Stimulated activated CD8-positive, alpha-beta memory T cell treated with anti-CD3 and anti-CD28 coated beads, Interleukin-4, amount 100 ng/mL, for 4 hours (primary cell): ENCODE measurements around the gene FN1.
"Not testable (repeated sequence)": the region's sequence is repeated elsewhere in the genome, so short reads cannot be mapped to it uniquely, and the experiment has no call there.

Source experiments
- DNase-seq, 2 donors: peaks; one replicate each; pipeline ENCODE4 v3.0.0-alpha.2; 2020; ENCODE audit warnings: low read depth in 2 of 2, low spot score in 1 of 2

Gene FN1

DNA sequence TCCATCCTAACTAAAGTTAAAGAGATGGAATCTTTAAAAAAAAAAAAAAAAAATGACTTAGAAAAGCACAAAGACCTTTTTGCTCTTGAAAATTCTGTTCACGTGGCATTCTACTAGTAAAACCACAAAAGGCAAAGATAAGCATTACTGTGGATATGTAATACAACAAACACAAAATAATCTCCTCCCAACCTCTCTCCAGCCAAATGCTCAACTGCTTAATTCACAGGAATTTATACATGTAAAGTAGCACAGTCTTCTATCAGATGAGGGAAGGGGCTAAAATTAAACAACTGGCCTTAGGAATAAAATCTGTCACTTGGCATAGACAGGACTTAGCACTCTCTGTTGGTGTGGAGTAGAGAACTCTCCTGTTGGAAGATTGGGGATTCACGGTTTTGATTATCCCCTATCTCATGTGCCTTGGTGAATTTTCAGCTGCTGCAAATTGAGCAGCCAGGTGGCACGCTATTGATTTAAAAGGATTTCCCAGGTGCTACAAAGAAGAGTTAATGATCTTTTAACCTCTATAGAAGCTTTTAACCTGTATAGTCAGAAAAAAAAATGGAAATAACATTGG is 66.6 kb downstream of the FN1 start:
- DNase-seq, result no peak

DNA sequence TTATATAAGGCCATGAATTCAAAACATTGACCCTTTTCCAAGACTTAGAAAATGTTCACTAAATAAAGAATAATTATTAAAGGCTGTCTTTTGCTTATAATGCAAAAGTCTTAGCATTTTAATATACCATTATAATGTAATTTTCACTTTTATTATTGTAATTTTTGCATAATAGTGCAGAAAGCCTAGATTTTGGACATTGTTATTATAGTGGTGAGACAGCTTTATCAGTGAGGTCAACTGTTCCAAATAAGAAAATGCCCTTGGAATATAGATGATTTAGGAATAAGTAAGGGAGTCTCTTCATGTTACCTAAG is 67.4 kb downstream of the FN1 start:
- no peak for DNase-seq

DNA sequence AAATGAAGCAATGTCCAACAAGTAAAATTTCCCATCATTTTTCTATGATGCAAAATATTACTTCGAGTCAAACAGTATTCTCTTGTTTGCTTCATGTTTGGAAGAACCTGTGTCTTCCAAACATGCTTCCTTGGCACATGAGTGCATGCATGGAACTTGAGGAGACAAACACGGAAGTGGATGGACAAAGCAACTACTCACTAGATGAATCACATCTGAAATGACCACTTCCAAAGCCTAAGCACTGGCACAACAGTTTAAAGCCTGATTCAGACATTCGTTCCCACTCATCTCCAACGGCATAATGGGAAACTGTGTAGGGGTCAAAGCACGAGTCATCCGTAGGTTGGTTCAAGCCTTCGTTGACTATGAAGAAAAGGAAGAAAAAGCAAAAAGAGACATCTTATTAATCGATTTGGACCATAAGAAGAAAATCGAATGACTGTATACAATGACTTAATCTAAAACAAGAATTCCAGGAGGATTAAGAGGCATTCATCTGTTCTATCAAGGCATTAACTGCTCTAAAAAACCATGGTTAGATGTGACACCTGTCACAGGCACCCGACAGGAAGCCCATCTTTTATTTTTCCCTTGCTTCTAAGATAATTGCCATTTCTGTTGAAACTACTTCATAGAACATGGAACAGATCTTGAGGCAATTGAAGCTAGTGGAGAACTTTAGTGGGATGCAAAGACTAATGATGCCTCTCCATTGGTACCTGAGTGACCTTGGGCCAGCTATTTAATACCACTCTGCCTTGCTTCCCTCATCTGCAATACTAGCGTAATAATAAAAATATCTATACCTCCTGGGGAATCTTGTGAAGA is 68.0 kb downstream of the FN1 start:
- DNase-seq, result no peak

GRCh38 chr2:215366440-215367032 is 69.3 kb downstream of the FN1 start:
- DNase-seq, result no peak

DNA sequence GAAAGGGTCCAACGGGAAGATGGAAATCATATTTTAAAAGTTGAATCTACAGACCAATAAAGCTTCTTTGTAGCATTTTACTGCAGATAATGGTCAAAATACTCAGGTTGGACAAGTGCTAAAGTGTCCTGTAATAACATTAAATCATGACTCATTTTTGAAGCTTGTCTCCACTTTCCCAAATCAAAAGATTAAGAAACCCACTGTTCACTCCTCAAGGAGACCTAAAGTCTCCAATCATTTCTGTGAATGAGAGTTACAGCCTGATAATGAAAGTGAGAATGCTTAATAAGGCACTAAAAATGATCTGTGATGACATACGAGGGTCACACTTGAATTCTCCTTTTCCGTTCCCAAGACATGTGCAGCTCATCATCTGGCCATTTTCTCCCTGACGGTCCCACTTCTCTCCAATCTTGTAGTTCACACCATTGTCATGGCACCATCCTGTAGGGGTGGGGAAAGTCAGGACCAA is 70.6 kb downstream of the FN1 start:
- no peak for DNase-seq

GRCh38 chr2:215364157-215365155 is 71.4 kb downstream of the FN1 start:
- no peak for DNase-seq

DNA sequence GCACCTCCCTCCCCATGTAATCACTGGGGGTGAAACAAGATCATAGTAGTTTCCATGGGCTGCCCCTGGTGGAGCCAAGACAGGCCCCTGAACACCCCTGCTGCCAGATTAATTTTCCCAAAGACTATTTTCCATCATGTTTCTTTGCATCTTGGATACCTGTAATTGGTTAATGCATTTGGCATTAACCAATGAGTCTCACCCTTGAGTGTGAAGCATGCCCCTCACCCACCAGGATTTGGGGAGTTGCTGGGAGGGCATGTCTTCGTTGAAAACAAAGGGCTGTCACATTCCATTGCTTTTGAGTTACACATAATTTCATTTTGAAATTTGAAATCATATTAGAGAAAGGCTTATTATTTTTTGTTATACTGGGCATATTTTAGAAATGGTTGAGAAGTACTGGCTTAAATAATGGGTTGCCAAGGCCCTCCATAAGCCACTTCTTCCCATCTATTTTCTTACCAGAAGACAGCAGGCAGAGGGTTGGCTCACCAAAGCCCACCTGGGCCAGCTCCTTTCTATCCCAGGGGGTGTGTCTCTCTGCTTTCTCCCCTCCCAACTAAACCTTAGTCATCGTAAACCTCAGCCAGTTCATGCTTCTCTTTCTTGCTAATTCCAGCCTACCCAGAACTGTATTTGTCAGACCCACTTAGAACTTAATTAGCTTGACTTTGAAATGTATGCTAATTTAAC is 72.3 kb downstream of the FN1 start:
- no peak for DNase-seq

DNA sequence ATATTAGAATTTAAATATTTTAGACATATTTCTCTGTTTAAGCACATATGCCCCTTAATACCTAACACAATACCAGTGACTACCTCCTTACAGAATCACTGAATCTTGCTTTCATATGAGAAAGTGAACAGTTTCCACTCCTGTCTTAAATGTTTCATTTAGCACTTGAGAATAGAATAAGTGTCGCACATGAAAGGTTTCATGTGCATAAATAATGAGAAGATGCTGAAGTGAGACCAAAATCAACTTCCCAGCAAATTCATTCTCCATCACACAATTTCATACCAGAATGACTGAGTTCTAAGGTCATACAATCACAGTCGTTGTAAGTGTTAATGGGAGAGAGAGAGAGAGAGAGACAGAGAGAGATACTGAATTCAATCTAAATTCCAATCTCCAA is 72.8 kb downstream of the FN1 start:
- no peak for DNase-seq

DNA sequence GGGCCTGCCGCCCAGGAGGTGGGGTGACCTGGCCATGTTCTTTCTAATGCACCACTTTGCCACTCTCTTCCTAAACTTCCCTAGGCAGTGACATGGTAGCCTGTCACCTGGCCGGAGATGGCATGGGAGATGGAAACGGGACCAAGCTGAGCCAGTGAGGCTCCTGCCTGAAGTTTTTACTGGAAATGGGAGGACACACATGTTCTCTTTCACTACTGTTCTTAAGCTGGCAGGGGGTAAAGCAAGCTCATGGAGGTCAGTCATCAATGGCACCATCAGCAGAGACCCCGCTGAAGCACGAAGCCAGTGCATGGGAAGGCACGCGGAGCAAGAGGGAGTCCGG is 73.3 kb downstream of the FN1 start:
- no peak for DNase-seq

DNA sequence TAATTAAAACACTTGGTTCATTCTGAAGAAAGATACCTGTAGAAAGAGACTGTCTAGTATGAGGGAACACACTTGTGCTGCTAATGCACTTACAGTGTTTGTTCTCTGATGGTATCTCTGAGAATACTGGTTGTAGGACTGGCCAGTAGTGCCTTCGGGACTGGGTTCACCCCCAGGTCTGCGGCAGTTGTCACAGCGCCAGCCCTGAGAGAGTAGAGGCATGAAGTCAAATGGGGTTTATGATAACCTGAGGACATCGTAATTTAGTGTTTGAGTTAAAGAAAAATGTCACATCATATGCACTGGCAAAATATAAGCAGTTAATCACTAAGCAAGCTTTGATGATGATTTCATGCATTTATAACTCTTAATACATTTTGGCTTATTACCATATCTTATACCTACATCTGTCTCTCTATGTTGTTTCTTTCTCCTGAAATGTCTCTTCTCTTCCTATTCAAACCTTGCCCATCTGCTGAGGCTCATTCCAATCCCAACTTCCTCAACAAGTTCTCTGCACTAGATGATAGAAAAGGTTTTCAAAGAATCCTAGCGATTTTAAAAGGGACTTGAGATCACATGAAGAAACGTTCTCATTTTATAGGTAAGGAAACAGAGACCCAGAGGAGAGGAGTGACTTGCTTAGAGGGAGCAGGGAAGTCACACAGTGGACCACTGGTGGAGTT is 73.8 kb downstream of the FN1 start:
- DNase-seq, result no peak

DNA sequence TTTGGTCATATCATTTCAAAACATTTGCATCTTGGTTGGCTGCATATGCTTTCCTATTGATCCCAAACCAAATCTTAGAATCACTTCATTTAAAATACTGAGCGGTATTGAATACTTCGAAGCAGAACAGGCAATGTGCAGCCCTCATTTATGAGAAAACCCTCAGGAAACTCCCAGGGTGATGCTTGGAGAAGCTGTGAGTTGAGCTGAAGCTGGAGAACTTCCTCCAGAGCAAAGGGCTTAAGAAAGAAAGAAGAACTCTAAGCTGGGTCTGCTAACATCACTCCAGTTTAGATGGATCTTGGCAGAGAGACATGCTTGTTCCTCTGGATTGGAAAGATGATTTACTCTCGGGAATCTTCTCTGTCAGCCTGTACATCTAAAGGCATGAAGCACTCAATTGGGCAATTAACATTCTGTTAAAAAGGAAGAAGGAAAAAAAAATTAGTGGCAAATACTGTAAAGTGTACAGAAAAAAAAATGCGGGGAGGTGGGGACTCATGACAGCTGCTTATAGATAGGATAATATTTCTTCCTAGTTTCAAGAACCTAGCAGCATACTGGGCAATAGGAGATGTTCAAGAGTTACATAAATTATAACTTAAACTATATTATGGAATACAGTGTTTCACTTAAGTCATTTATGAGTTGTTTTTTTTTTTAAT is 74.5 kb downstream of the FN1 start:
- no peak for DNase-seq

DNA sequence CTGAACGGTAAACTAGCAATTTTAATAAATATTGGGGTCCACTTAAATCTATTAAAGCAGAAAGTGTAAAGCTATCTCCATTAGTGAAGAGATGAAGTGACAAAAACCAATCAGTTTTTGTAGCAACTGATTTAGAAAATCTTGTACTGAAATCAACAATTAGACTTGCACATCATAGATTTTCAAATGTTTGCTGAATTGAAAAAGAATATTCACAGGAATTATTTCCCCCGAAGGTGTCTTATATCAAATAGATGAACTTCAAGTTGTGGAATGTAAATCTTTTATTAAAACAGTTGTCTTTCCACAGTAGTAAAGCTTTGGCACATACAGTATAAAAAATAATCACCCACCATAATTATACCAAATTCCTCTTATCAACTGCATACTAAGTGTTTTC is 75.3 kb downstream of the FN1 start:
- DNase-seq, result no peak

- DNase-seq, result not testable (repeated sequence)
Measured at GRCh38 chr2:215360059-215360458, 75.8 kb downstream of the FN1 start.

GRCh38 chr2:215359576-215359922 is 76.3 kb downstream of the FN1 start:
- no peak for DNase-seq

DNA sequence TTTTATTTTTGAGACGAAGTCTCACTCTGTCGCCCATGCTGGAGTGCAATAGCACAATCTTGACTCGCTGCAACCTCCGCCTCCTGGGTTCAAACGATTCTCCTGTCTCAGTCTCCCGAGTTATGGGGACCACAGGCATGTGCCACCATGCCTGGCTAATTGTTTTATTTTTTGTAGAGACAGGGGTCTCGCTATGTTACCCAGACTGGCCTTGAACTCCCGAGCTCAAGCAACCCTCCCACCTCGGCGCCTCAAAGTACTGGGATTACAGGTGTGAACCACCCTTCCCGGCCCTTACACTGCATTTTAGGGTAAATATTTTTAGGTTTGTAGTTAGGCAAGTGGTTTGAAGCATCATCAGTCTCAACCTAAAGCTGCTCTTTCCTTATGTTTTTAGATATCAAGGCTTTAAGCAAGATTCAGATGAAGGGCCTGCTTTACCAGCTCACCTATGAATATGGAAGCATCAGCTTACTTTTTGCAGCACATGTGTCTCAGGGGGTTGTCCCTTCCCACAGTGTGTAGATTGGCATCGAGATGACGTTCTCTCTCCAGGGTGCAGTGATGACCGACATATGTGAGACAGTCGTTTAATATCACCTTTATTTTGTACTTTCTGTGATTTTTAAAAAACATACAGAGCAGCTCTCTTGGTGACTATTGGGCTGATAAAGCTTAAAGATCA is 76.8 kb downstream of the FN1 start:
- no peak for DNase-seq

DNA sequence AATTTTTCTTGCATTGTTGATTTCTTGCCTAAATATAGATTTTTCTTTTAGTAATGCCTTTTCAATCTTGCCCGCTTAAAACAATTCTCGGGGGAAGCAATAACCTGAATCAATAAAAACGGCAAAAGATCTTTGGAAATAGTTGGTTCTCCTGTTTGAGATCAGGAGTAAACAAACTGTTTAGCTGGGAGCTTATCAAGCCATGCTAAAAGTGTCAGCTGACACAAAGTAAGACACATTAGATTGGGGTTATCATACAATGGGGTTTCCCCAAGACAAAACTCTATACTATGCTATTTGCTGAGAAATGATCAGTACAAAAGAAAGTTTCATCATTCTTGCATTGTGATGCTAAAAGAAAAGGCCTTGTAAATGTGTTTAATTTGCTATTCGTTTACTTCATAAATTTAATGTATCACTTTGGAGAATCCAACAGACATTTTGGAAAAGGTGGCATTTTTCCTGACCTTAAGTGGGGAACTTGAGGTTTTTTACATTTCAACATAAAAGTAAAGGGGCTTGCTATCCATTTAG is 77.5 kb downstream of the FN1 start:
- no peak for DNase-seq

DNA sequence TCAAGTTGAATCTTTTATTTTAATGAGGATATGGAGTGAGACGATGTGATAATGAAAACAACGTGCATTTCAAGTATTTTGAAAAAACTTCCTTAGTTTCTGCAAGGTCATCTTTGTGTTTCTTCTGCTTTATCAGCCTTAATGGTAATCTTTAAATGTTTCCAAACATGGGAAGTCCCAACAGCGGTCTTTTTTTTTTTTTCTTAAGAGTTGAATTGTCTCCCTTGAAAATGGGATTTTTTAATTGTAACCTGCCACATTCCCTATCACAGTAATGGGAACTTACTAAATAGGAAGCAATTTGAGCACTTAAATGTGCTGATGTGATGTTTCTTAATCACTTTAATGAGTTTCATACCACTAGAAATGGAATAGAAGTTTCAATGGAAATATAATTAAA is 78.2 kb downstream of the FN1 start:
- no peak for DNase-seq

GRCh38 chr2:215356948-215357461 is 78.9 kb downstream of the FN1 start:
- no peak for DNase-seq
